HCT116 (cell line): ENCODE measurements around the gene PDHX.

Experiments used
- EZH2 ChIP-seq: fragments of 200-600 bp; sonication (generic); IDR thresholded peaks from 2 replicates; pipeline ENCODE4 v1.6.1; 2017; ENCODE audit warnings: antibody characterized with exemption, mixed run types
- TF ChIP-seq, protein P1 (sequence below), 3 experiments: fragments of 200-600 bp in 1 of 3; sonication (generic) in 1 of 3; IDR thresholded peaks in 2 of 3; conservative IDR thresholded peaks in 1 of 3; 2 replicates each; pipeline ENCODE4 v1.5.1; 2012 to 2017; ENCODE audit warnings: low read depth in 2 of 3, low read length in 2 of 3, antibody characterized with exemption in 1 of 3, borderline replicate concordance in 1 of 3, control low read depth in 1 of 3, mild to moderate bottlenecking in 1 of 3, mixed read lengths in 1 of 3, mixed run types in 1 of 3, moderate library complexity in 1 of 3; ENCODE audit not compliant: insufficient read depth in 1 of 3

DNA sequence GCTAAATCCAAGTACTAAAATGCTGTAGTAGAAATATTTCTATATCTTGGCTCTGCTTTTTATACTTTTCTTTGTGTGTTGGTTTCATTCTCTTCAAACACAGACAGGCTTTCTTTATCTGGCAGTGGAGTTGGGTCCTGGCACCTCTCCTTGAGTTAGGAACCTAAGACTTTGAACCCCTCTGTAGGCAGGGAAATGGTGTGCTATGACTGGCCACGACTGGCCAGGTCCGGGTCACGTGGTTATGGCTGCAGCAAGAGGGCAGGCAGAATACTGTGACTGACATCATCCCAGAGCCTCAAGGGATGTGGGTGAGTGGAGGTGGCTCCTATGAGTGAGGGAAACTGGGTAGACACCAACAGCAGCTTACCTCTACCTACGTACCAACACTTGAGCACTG is 42.2 kb upstream of the PDHX start:
- TF ChIP-seq, protein P1, sequence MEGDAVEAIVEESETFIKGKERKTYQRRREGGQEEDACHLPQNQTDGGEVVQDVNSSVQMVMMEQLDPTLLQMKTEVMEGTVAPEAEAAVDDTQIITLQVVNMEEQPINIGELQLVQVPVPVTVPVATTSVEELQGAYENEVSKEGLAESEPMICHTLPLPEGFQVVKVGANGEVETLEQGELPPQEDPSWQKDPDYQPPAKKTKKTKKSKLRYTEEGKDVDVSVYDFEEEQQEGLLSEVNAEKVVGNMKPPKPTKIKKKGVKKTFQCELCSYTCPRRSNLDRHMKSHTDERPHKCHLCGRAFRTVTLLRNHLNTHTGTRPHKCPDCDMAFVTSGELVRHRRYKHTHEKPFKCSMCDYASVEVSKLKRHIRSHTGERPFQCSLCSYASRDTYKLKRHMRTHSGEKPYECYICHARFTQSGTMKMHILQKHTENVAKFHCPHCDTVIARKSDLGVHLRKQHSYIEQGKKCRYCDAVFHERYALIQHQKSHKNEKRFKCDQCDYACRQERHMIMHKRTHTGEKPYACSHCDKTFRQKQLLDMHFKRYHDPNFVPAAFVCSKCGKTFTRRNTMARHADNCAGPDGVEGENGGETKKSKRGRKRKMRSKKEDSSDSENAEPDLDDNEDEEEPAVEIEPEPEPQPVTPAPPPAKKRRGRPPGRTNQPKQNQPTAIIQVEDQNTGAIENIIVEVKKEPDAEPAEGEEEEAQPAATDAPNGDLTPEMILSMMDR (IDR thresholded peaks at IDR 0.05 in 2 of 3, conservative IDR thresholded peaks at IDR 0.05 in 1 of 3; ENCODE audit: borderline replicate concordance in 1 of 3, insufficient read depth in 1 of 3, low read depth in 2 of 3, low read length in 2 of 3): no peak
- TF ChIP-seq EZH2: no peak
